Measurements from ENCODE around the gene PROP1.
"Not testable (repeated sequence)": the region's sequence is repeated elsewhere in the genome, so short reads cannot be mapped to it uniquely, and the experiment has no call there.

Gene PROP1

GRCh38 chr5:177982072-177982727 lies 13.8 kb downstream of the PROP1 start:
- no peak for DNase-seq (ENCODE audit: low read depth)

GRCh38 chr5:177981296-177982071 lies 14.6 kb downstream of the PROP1 start:
- no peak for DNase-seq (ENCODE audit: low read depth)

DNA sequence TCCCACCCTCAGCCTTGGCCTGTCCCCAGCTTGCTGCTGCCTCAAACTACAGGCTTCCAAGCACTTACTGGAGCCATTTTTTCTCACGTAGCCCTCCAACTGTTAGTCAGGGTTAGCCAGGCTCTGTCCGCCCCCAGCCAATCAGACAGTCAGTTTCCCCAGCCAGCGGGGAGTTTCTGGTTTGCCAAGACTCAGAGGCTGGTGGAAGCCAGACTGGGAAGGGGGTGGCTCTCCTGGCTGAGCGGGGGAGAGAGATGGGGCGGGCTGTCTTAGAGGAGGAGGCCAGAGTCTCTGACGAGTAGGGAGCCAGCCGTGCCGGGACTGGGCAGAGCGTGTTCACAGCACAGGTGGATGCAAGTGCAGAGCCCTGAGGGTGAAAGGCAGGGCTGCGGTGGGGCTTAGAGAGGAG lies 15.3 kb downstream of the PROP1 start:
- DNase-seq (ENCODE audit: low read depth), result no peak

DNA sequence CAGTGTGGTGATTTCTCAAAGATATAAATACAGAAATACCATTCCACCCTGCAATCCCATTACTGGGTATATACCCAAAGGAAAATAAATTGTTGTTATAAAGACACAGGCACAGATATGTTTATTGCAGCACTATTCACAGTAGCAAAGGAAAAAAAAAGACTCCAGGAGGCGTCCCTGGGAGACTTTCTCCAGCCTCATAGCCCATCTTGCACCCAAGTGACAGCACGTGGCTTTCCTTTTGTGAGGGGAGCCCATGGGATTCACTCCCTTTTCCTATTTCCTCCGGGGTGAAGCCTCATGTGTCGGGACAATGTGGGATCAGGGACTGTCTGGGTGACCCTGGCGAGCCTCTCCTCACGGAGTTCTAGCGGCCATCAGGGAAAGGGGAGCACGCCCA lies 18.4 kb downstream of the PROP1 start:
- not testable (repeated sequence) for DNase-seq (ENCODE audit: low read depth)

DNA sequence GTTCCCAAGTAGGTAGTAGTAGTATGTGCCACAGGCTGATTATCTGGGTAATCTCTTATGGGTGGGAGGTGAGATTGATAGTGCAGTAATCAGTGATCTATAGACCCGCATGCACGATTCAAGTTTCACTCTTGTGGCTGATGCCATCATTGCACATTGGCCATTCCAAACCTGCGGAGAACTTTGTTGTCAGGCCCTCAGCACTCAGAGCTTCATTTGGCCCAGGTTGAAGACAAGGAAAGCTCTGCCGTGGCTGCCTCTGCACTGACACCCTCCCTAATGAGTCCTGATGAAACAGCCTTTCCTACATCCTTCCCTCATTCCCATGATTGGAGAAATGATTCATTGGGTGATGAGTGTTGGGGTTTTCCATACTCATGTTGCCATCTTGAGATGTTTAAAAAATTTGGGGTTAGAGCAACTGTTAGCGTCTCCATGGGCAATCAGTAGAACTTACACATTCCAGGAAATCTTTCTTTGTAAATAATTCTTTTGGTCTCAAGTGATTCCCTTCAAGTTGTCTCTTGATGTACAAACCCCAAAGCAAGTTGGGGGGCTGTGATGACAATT lies 22.9 kb downstream of the PROP1 start:
- DNase-seq (ENCODE audit: low read depth), result no peak

DNA sequence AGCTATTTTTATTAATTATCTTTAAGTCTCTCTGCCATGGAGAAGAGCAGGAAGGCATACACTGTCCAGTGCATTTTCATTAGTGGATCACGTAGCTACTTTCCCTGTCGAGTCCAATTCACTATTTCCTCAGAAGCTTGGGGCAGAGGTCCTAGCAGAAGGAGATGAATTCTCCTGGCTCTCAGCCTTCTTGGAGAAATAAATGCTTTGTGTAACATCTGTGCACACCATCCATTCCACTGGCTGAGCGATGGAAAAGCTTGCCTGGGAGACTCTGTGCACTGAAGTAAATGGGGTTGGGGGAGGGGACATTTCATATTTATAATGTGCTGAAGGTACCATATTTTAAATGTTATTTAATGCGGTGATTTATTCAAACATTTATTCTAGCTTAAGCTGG lies 23.4 kb downstream of the PROP1 start:
- DNase-seq (ENCODE audit: low read depth), result no peak

DNA sequence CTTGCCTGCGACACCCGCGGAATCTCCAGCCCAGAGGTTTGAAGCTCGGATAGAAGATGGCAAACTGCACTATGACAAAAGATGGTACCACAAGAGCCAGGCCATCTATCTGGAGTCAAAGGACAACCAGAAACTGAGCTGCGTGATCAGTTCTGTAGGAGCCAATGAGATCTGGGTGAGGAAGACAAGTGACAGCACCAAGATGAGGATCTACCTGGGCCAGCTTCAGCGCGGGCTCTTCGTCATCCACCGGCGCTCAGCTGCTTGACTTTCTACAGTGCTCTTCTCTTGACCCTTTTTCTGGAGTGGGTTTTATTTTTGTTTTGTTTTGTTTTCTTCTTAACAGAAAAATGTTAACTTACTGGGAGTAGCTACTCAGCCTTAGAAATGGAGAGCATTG lies 24.0 kb downstream of the PROP1 start:
- not testable (repeated sequence) for DNase-seq (ENCODE audit: low read depth)

GRCh38 chr5:177968661-177969211 lies 27.3 kb downstream of the PROP1 start:
- no peak for DNase-seq (ENCODE audit: low read depth)

DNA sequence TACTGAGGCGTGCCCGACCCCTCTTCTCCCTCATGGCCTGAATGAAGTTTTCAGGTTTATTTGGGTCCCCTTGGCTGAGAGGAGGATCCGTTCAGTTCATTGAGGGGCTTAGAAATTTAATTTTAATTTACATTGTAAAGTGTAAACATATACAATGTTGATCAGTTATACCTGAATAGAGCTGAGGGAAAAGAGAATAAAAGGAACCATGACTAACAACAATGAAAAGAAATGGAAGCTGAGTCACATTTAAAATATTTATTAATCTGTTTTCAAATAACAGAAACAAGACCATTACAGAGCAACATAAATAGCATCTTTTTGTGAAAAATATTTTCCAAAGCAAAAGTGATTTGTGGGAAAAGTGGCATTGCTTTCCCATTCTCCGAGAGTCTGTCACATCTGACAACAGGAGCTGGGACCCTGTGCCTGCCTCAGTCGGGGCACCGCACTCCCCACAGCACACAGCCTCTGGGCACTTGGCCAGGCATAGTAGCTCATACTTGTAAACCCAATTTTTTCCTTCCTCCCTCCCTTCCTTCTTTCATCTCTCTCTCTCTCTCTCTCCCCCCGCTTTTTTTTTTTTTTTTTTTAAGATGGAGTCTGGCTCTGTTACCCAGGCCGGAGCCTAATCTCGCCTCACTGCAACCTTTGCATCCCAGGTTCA lies 28.7 kb downstream of the PROP1 start:
- DNase-seq (ENCODE audit: low read depth), result no peak

DNA sequence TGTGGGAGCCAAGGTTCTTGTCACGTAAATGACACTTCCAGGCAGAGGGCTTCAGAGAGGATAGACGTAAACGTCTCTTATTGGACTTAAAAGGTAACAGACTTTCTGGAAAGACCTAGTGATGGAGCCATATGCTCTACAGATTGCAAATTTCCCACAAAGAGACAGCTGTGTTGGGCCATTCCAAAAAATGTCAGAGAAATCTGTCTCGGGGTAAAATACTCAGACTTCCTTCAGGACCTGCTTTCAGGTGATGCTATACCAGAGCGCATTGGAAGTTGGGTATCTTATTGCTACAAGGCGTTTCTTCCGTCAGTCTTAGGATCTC lies 29.2 kb downstream of the PROP1 start:
- no peak for DNase-seq (ENCODE audit: low read depth)

DNA sequence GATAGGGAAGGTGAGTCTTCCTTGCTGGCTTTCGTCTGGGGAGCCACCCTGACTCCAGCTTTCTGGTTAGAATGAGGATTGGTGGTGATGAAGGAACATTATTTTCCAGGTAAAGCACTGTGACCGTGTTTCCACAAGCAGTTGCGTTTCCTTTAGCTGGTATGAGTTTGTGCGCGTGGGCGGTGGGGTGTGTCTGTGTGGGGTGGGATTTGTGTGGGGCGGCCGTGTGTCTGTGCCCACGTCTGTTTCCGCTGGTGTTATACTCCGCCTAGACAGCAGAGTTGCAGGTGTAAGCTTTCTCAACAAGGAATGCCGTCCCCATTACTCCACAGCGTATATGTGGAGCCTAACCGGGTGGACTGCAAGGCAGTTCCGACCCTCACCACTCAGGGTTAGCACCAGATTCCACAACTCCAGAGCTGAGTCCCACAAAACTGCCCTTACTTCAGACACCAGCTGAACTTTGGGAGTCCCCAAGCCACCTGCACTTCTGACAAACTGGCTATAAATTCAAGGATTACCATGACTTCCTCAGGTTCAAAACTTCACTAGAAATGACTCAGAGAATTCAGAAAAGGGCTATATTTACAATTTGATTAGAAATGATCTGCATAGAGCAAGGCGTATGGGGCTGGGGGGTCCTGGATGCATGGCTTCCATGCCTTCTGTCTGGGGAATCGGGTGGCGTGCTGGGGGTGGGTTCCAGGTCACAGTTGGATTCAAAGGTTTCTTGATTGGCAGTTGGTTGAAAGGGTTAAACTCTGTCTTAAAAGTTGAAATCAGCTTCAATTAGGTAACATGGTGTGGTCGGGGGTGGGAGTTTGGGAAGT lies 29.8 kb downstream of the PROP1 start:
- no peak for DNase-seq (ENCODE audit: low read depth)

DNA sequence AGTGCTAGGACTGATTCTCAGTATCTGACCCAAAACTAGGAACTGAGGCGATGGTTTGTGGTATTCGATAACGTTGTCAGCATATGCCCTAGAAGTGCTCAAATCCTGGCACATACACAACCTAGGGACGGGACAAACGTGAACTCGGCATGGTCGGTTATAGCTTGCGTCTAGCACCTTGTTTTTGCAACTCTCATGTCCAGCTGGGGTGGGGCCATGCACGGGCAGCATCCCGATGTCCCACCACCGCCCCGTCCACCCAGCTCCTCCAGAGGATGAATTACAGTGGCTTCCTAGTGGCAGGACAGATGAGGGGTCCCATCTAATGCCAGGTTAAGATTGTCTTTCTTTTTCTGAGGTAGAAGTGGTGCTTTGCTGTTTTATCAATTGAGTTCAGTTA lies 31.6 kb downstream of the PROP1 start:
- no peak for DNase-seq (ENCODE audit: low read depth)

- DNase-seq (ENCODE audit: low read depth), result no peak
These were observed 32.1 kb downstream of the PROP1 start for GRCh38 chr5:177963966-177964365.

- DNase-seq (ENCODE audit: low read depth), result no peak
These were observed 36.7 kb downstream of the PROP1 start for GRCh38 chr5:177959315-177959714.

- no peak for DNase-seq (ENCODE audit: low read depth)
These were observed 37.3 kb downstream of the PROP1 start for GRCh38 chr5:177958696-177959095.

GRCh38 chr5:177957241-177957640 lies 38.8 kb downstream of the PROP1 start:
- DNase-seq (ENCODE audit: low read depth), result no peak

- not testable (repeated sequence) for DNase-seq (ENCODE audit: low read depth)
These were observed 42.9 kb downstream of the PROP1 start for GRCh38 chr5:177953101-177953500.

DNA sequence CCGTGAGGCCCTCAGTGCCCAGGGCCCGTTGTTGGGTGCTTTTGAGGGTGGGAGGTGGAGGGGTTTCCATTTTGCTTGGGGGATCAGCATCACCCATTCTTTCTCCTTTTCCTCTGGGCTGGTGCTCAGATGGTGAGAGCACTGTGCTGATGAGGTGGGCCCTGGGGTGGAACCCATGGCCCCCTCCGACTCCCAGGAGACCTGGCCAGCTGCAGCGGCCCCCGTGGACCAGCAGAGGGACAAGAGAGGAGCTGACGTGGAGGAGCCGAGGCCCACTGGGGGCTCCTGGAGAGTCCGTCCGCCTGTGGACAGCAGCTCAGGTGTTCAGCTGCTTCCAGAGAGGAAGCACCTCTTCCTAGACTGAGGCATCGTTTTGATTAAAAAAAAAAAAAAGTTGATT lies 46.4 kb downstream of the PROP1 start:
- not testable (repeated sequence) for DNase-seq (ENCODE audit: low read depth)

- DNase-seq (ENCODE audit: low read depth), result not testable (repeated sequence)
These were observed 47.0 kb downstream of the PROP1 start for GRCh38 chr5:177949065-177949464.

GRCh38 chr5:177947912-177948311 lies 48.1 kb downstream of the PROP1 start:
- DNase-seq (ENCODE audit: low read depth), result not testable (repeated sequence)

DNA sequence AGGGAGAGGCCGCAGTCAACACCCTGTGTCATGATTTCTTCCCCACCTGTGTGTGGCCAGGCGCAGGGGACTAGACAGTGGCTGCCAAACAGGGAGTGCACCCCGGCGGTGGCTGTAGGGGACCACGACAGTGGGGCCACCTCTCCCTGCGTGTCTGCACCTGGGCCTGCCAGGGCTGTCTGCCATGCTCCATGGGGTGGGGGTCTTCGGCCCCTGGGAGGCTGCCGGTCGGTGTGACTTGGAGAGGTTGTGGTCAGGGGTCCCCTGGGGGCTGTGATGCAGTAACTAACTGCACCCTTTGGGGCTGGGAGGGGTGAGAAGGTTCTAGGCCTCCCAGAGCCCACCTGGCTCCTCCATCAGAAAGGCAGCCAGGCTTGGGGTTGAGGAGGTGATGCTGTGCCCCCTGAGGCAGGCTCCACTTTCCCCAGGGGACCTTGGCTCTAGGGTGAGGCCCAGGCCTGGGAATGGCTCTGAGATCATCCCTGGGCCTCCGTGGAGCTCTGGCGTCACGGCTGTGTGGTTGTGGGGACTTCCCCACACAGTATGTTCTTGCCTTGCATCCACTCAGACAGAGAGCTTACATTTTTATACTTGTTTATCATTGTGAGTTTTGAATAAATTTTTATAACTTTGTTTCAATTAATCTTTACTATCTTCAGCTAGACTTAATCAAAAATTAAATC lies 50.3 kb downstream of the PROP1 start:
- not testable (repeated sequence) for DNase-seq (ENCODE audit: low read depth)
